SK-N-MC (cell line): Measurements from ENCODE around the gene WDR7.

Experiments
- EZH2 ChIP-seq: fragments of 200-600 bp; sonication (generic); IDR thresholded peaks from one replicate; pipeline ENCODE4 v1.6.1; 2017; ENCODE audit warnings: antibody characterized with exemption
- POLR2AphosphoS5 ChIP-seq: IDR thresholded peaks from 2 replicates; pipeline ENCODE4 v1.6.1; 2012; ENCODE audit warnings: mild to moderate bottlenecking, low read depth, low read length, borderline replicate concordance

DNA sequence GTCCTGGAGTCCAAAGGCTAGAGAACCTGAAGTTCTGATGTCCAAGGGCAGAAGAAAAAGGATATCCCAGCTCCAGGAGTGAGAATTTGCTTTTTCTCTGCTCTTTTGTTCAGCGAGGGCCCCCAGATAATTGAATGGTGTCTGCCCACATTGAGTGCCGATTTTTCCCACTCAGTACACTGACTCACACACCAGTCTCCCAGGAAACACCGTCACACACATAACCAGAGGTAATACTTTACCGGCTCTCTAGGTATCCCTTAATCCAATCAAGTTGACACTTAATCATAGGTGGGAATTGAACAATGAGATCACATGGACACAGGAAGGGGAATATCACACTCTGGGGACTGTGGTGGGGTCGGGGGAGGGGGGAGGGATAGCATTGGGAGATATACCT is 161.5 kb downstream of the WDR7 start:
- TF ChIP-seq EZH2 (no peak), POLR2AphosphoS5 (no peak)
